22Rv1 (cell line): ENCODE data around the gene GASK1A.

ENCODE experiments used
- CTCF ChIP-seq: fragments of 450-650 bp; IDR thresholded peaks from 2 replicates; pipeline ENCODE4 v1.5.1; 2017; ENCODE audit warnings: mild to moderate bottlenecking
- ZFX ChIP-seq: fragments of 450-650 bp; IDR thresholded peaks from 2 replicates; pipeline ENCODE4 v1.6.1; 2017; ENCODE audit warnings: antibody characterized with exemption, borderline replicate concordance

- TF ChIP-seq CTCF (no peak), ZFX (no peak)
Observed at GRCh38 chr3:42970976-42971772, 7.9 kb upstream of the GASK1A start.
